ENCODE data around the gene PPP1R14C.

The PPP1R14C gene

GRCh38 chr6:150195996-150196417, 53.2 kb downstream of the PPP1R14C start:
- no peak for DNase-seq (ENCODE audit: low read depth in 3 of 3)

GRCh38 chr6:150196942-150197745, 54.3 kb downstream of the PPP1R14C start:
- DNase-seq (ENCODE audit: low read depth in 3 of 3): no peak

GRCh38 chr6:150198532-150198931, 55.7 kb downstream of the PPP1R14C start:
- DNase-seq (ENCODE audit: low read depth in 3 of 3): no peak

GRCh38 chr6:150199241-150199640, 56.4 kb downstream of the PPP1R14C start:
- DNase-seq (ENCODE audit: low read depth in 3 of 3): no peak

- no peak for DNase-seq (ENCODE audit: low read depth in 3 of 3)
Measured at GRCh38 chr6:150200428-150201100, 57.7 kb downstream of the PPP1R14C start.

GRCh38 chr6:150201285-150201684, 58.4 kb downstream of the PPP1R14C start:
- DNase-seq (ENCODE audit: low read depth in 3 of 3): no peak

- DNase-seq (ENCODE audit: low read depth in 3 of 3): no peak
Measured at GRCh38 chr6:150201772-150202329, 59.0 kb downstream of the PPP1R14C start.

GRCh38 chr6:150202404-150202803, 59.6 kb downstream of the PPP1R14C start:
- no peak for DNase-seq (ENCODE audit: low read depth in 3 of 3)

- no peak for DNase-seq (ENCODE audit: low read depth in 3 of 3)
Measured at GRCh38 chr6:150202934-150203333, 60.1 kb downstream of the PPP1R14C start.

- DNase-seq (ENCODE audit: low read depth in 3 of 3): no peak
Measured at GRCh38 chr6:150203378-150203777, 60.5 kb downstream of the PPP1R14C start.

- DNase-seq (ENCODE audit: low read depth in 3 of 3): no peak
Measured at GRCh38 chr6:150203871-150204545, 61.2 kb downstream of the PPP1R14C start.

- DNase-seq (ENCODE audit: low read depth in 3 of 3): no peak
Measured at GRCh38 chr6:150204705-150205472, 62.0 kb downstream of the PPP1R14C start.

- no peak for DNase-seq (ENCODE audit: low read depth in 3 of 3)
Measured at GRCh38 chr6:150207931-150208570, 65.2 kb downstream of the PPP1R14C start.

- DNase-seq (ENCODE audit: low read depth in 3 of 3): no peak
Measured at GRCh38 chr6:150208611-150209352, 65.9 kb downstream of the PPP1R14C start.

- DNase-seq (ENCODE audit: low read depth in 3 of 3): no peak
Measured at GRCh38 chr6:150209415-150209814, 66.6 kb downstream of the PPP1R14C start.

- DNase-seq (ENCODE audit: low read depth in 3 of 3): no peak
Measured at GRCh38 chr6:150211700-150212511, 69.1 kb downstream of the PPP1R14C start.

- no peak for DNase-seq (ENCODE audit: low read depth in 3 of 3)
Measured at GRCh38 chr6:150212778-150213177, 69.9 kb downstream of the PPP1R14C start.

- DNase-seq (ENCODE audit: low read depth in 3 of 3): no peak
Measured at GRCh38 chr6:150213301-150213700, 70.5 kb downstream of the PPP1R14C start.

- DNase-seq (ENCODE audit: low read depth in 3 of 3): no peak
Measured at GRCh38 chr6:150214310-150214709, 71.5 kb downstream of the PPP1R14C start.
